BLaER1 (cell line): ENCODE measurements around the gene CYP46A1.

Experiments used
- H3K27ac ChIP-seq: shearing (Covaris generic); formaldehyde crosslinking; 2 replicates; pipeline ENCODE4 v1.8.1; 2022
- H3K27me3 ChIP-seq: shearing (Covaris generic); formaldehyde crosslinking; 2 replicates; pipeline ENCODE4 v1.8.1; 2022
- H3K36me3 ChIP-seq: shearing (Covaris generic); formaldehyde crosslinking; 2 replicates; pipeline ENCODE4 v1.8.1; 2022
- H3K4me1 ChIP-seq: shearing (Covaris generic); formaldehyde crosslinking; 2 replicates; pipeline ENCODE4 v1.8.1; 2022
- H3K4me2 ChIP-seq: shearing (Covaris generic); formaldehyde crosslinking; 2 replicates; pipeline ENCODE4 v1.8.1; 2022
- H3K4me3 ChIP-seq: shearing (Covaris generic); formaldehyde crosslinking; 2 replicates; pipeline ENCODE4 v1.8.1; 2022
- H3K9ac ChIP-seq: shearing (Covaris generic); formaldehyde crosslinking; 2 replicates; pipeline ENCODE4 v1.8.1; 2022
- H3K9me3 ChIP-seq: shearing (Covaris generic); formaldehyde crosslinking; 2 replicates; pipeline ENCODE4 v1.8.1; 2022
- H4K20me1 ChIP-seq: shearing (Covaris generic); formaldehyde crosslinking; 2 replicates; pipeline ENCODE4 v1.8.1; 2022
- Cebpa-rat ChIP-seq: shearing (Covaris generic); IDR thresholded peaks from 2 replicates; pipeline ENCODE4 v1.8.1; 2022

CYP46A1 gene

DNA sequence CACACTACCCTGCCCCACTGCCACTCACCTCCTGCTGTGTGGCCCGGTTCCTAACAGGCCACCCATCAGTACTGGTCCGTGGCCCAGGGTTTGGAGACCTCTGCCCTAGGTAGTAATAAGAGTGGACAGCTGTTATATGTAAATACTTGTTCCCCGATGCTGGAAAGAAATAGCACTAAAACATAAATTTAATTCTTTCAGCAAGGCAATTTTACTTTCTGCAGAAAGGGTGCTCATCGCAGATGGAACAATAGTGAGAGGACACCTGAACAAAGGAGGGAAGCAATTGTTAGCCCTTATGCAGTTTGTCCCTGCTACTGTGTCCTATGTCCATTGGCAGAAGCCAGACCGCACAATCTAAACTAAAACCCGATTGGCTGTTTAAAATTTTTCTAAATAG is 5.9 kb upstream of the CYP46A1 start:
- Histone ChIP-seq H3K4me1 (peaks cover 16% of the 10 kb centered on the region), H3K36me3 (peaks cover 11% of the 10 kb centered on the region; the same call in 1 of the 2 replicates), H3K27ac (no peak overlapping the region), H3K9ac (no peak overlapping the region), H4K20me1 (no peaks in the 10 kb centered on the region), H3K27me3 (no peaks in the 10 kb centered on the region), H3K4me2 (no peak overlapping the region), H3K9me3 (peaks cover 25% of the 10 kb centered on the region), H3K4me3 (no peak overlapping the region)
- no peak for TF ChIP-seq Cebpa-rat

DNA sequence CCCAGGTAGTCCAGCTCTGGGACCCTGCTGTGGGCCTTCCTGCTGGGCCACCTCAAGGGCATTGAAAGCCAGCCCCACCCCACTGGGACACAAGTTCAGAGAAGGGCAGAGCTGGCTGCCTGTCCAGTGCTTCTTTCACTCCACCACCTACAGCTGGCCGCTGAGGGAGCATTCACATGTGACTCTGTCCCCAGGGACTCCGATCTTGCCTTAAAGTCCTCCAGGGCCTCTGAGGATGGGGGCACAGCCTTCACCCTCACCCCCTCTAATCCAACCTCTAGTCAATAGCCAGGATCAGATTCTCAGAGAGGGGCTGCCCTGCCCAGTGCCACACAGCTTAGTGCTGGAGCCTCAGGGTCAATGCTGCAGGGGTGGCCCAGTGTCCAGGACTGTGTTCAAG is 5.0 kb upstream of the CYP46A1 start:
- H3K9me3 ChIP-seq: peaks cover 25% of the 10 kb centered on the region
- no peak overlapping the region for H3K27ac ChIP-seq
- no peaks in the 10 kb centered on the region for H4K20me1 ChIP-seq
- H3K9ac ChIP-seq: no peak overlapping the region
- no peak for TF ChIP-seq Cebpa-rat
- no peak overlapping the region for H3K4me3 ChIP-seq
- no peak overlapping the region for H3K4me2 ChIP-seq
- peaks cover 11% of the 10 kb centered on the region; the same call in 1 of the 2 replicates for H3K36me3 ChIP-seq
- H3K27me3 ChIP-seq: no peaks in the 10 kb centered on the region
- peaks cover 16% of the 10 kb centered on the region for H3K4me1 ChIP-seq

- Histone ChIP-seq H3K27me3 (no peaks in the 10 kb centered on the region), H4K20me1 (no peaks in the 10 kb centered on the region), H3K4me1 (peaks cover 18% of the 10 kb centered on the region), H3K27ac (no peak overlapping the region), H3K4me3 (no peak overlapping the region), H3K36me3 (peaks cover 11% of the 10 kb centered on the region; the same call in 1 of the 2 replicates), H3K9me3 (peaks cover 25% of the 10 kb centered on the region), H3K9ac (no peak overlapping the region), H3K4me2 (no peak overlapping the region)
- no peak for TF ChIP-seq Cebpa-rat
These were observed 4.6 kb upstream of the CYP46A1 start for GRCh38 chr14:99679543-99679942.

DNA sequence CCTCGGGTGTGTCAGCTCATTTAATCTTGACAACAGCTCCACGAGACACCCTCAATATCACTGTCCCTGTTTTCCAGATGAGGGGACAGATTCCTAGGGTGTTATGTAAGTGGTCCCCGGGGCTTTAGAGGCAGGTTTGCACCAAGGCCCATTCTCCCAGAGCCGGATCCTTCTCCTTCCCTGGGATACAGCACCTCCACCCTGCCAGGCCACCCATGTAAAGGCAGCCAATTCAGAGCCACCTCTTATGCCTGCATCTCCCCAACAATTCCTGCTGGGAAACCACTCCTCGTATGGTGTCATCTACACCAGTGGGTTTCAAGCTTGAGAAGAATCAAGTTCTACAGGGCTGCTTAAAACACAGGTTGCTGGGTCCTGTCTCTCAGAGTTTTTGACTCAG is 4.1 kb upstream of the CYP46A1 start:
- H3K27ac ChIP-seq: no peak overlapping the region
- H4K20me1 ChIP-seq: no peaks in the 10 kb centered on the region
- no peak overlapping the region for H3K4me2 ChIP-seq
- peaks cover 21% of the 10 kb centered on the region for H3K4me1 ChIP-seq
- H3K4me3 ChIP-seq: no peak overlapping the region
- no peaks in the 10 kb centered on the region for H3K27me3 ChIP-seq
- TF ChIP-seq Cebpa-rat: no peak
- peaks cover 25% of the 10 kb centered on the region for H3K9me3 ChIP-seq
- H3K9ac ChIP-seq: no peak overlapping the region
- H3K36me3 ChIP-seq: peaks cover 11% of the 10 kb centered on the region; the same call in 1 of the 2 replicates

DNA sequence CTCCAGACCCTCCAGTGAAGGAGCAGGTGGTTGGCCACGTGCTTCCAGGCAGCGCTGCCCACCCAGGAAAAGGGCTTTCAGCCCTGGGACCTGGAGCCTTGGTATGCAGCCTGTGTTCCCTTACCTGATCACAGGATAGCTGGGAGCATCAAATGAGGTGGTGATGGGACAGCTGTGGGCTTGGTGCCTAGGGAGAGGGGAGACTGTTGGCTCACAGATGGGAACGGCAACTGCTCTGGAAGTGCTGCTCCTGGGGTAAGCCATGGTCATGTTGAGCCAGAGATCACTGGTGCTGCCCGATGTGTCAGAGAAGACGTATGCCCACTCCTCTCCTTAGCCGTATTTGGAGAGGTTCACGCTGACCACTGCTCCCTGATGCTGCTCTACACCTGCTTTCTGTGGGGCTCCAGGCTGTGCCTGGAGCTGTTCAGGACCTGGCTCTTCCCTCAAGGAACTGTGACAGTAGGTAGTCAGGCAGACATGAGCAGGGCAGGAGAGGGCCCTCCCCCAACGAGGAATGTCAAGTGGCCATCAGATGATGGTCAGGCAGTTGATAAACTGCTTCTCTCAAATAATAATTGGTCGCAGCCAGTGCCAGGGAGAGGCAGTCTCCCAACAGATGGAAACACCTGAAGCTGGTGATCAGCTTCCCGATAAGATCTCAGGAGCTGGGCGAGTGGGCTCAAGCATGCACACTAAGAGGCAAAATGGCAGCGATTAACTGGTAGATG is 2.8 kb upstream of the CYP46A1 start:
- peaks cover 32% of the 10 kb centered on the region for H3K4me1 ChIP-seq
- no peak overlapping the region for H3K4me2 ChIP-seq
- H3K27ac ChIP-seq: no peak overlapping the region
- no peak overlapping the region for H3K4me3 ChIP-seq
- no peak for TF ChIP-seq Cebpa-rat
- H3K27me3 ChIP-seq: no peaks in the 10 kb centered on the region
- peaks cover 11% of the 10 kb centered on the region; the same call in 1 of the 2 replicates for H3K36me3 ChIP-seq
- H4K20me1 ChIP-seq: no peaks in the 10 kb centered on the region
- peaks cover 25% of the 10 kb centered on the region for H3K9me3 ChIP-seq
- H3K9ac ChIP-seq: no peak overlapping the region

DNA sequence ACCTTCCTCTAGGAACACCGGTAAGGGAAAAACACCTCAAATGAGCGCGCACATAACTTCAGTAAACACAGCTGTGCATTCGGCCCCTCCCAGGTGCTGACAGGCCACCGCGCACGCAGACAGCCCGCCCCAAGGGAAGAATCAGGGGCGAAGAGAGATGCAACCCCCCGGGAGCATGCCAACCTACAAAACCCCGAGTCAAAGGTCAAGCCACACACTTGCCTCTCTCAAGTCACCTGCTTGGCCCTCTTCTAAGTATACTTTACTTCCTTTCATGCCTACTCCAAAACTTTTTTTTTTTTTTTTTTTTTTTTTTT is 2.3 kb upstream of the CYP46A1 start:
- H4K20me1 ChIP-seq: no peaks in the 10 kb centered on the region
- H3K27ac ChIP-seq: no peak overlapping the region
- no peak overlapping the region for H3K4me2 ChIP-seq
- no peak overlapping the region for H3K4me3 ChIP-seq
- peaks cover 11% of the 10 kb centered on the region; the same call in 1 of the 2 replicates for H3K36me3 ChIP-seq
- no peaks in the 10 kb centered on the region for H3K27me3 ChIP-seq
- peaks cover 38% of the 10 kb centered on the region for H3K4me1 ChIP-seq
- no peak for TF ChIP-seq Cebpa-rat
- H3K9me3 ChIP-seq: peaks cover 25% of the 10 kb centered on the region
- H3K9ac ChIP-seq: no peak overlapping the region

- Histone ChIP-seq H3K9ac (peak overlapping the region; percentile 81), H3K4me3 (peak overlapping the region; percentile 84)
These were observed 1.1 kb upstream of the CYP46A1 start for GRCh38 chr14:99682809-99683618.

GRCh38 chr14:99684410-99684934 is 374 bp downstream of the CYP46A1 start:
- Histone ChIP-seq H3K36me3 (no peaks in the 10 kb centered on the region), H3K9me3 (no peaks in the 10 kb centered on the region), H3K27me3 (no peaks in the 10 kb centered on the region), H3K27ac (peak overlapping the region; percentile 62), H3K4me1 (peaks cover 60% of the 10 kb centered on the region), H3K4me2 (peak overlapping the region; percentile 91), H4K20me1 (no peaks in the 10 kb centered on the region), H3K9ac (peak overlapping the region; percentile 68), H3K4me3 (peak overlapping the region; percentile 72)
- TF ChIP-seq Cebpa-rat: no peak

More at GRCh38 chr14:99682809-99683618, 1.1 kb upstream of the CYP46A1 start:
- Histone ChIP-seq H4K20me1 (no peaks in the 10 kb centered on the region), H3K36me3 (peaks cover 2% of the 10 kb centered on the region; the same call in 1 of the 2 replicates), H3K9me3 (peaks cover 14% of the 10 kb centered on the region), H3K4me2 (peak overlapping the region; percentile 97), H3K27me3 (no peaks in the 10 kb centered on the region), H3K4me1 (peaks cover 50% of the 10 kb centered on the region), H3K27ac (peak overlapping the region; percentile 81)
- TF ChIP-seq Cebpa-rat: no peak

DNA sequence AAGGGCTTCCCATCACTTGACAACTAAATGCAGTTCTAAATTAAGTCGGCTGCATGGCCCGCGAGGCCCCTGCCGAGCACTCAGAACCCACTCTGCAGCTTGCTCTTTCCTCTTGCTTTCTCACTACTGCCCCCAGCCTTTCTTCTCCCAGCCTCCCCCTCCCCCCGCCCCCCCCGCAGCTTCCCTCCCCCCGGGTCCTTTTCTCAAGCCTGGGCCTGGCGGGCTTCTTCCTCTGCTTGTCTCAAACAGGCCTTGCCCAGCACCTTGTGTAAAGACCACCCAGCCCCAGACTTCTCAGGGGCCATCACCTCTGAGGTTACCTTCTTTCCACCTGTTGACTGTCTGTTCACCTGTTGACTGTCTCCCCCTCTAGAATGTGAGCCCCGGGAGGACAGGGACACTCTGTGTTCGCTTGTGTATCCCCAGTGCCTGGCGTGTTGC is 1.1 kb downstream of the CYP46A1 start:
- no peak overlapping the region for H3K9ac ChIP-seq
- H3K4me3 ChIP-seq: no peak overlapping the region
- no peaks in the 10 kb centered on the region for H3K36me3 ChIP-seq
- H3K27ac ChIP-seq: no peak overlapping the region
- peak overlapping the region; percentile 91 for H3K4me2 ChIP-seq
- no peak for TF ChIP-seq Cebpa-rat
- no peaks in the 10 kb centered on the region for H4K20me1 ChIP-seq
- peaks cover 65% of the 10 kb centered on the region for H3K4me1 ChIP-seq
- no peaks in the 10 kb centered on the region for H3K9me3 ChIP-seq
- H3K27me3 ChIP-seq: no peaks in the 10 kb centered on the region

- H3K9me3 ChIP-seq: no peaks in the 10 kb centered on the region
These were observed 1.5 kb downstream of the CYP46A1 start for GRCh38 chr14:99685596-99685995.

More at GRCh38 chr14:99685596-99685995, 1.5 kb downstream of the CYP46A1 start:
- TF ChIP-seq Cebpa-rat: no peak
- no peaks in the 10 kb centered on the region for H3K36me3 ChIP-seq
- no peaks in the 10 kb centered on the region for H3K27me3 ChIP-seq
- H3K4me2 ChIP-seq: peak overlapping the region; percentile 84
- no peak overlapping the region for H3K4me3 ChIP-seq
- no peak overlapping the region for H3K27ac ChIP-seq
- H4K20me1 ChIP-seq: no peaks in the 10 kb centered on the region
- peaks cover 65% of the 10 kb centered on the region for H3K4me1 ChIP-seq
- H3K9ac ChIP-seq: no peak overlapping the region
